Right ventricle myocardium inferior (tissue), 1 donor: Measurements from ENCODE around the gene LAMB4. TPM values are rescaled to one million over a fixed set of nuclear protein-coding genes. Genes with fewer than 3 reads are reported as not detected.

Source experiments
- ATAC-seq: fragments of 200-7000 bp; cut with Tn5 transposase; one replicate; pipeline ENCODE4 v1.9.1; 2020; ENCODE audit warnings: mild to moderate bottlenecking, moderate library complexity
- DNase-seq: peaks from one replicate; pipeline ENCODE4 v3.0.0; 2021; ENCODE audit errors: missing footprints
- intact Hi-C: fragments of 100-400 bp; cut with DNase I; formaldehyde crosslinking; loops from one replicate; pipeline ENCODE4 v1.11.0; 2022
- total RNA-seq: library from RNA; stranded (reverse); fragmentation: NEBNext Ultra II Directional; extraction: Animal tissue kit (Norgen Biotek cat#: 25700); gene quantifications from one replicate; pipeline ENCODE4 v1.2.1, GENCODE V29; 2021
- donor health status: DM: no; HTN: yes; CAD: no; lungs with severe emphysema.

Gene LAMB4
- total RNA-seq, 1 donor from 2014 or later: 0.19 TPM

DNA sequence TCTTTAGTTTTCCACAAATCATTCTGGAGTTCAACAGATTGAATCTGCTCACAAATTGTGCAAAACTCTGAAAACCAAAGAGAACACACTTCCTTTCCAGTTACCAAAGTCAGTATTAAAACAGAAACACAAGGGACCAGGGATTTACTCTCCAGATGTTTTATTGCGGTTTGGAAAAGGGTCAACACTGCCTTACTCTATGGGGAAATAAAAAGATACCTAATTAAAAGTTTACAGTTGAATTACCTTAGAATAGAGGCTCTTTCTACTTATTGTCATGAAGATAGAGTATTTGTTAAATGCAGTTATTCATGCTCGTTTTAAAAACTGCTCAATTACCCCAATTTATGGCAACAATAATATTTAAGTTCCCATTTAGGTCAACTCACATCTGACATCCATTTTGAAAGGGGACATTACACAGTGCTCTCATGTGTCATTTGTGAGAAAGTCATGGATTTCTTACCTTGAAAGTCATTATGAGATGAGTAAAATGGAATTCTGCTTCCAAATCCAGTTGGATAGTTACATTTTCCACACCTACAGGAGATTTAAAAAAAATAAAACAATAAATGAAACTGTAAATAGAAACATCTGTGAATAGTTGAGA, 135.6 kb downstream of the LAMB4 start:
- ATAC-seq (no peak), DNase-seq (no peak)
- intact Hi-C loops: no loop called here

DNA sequence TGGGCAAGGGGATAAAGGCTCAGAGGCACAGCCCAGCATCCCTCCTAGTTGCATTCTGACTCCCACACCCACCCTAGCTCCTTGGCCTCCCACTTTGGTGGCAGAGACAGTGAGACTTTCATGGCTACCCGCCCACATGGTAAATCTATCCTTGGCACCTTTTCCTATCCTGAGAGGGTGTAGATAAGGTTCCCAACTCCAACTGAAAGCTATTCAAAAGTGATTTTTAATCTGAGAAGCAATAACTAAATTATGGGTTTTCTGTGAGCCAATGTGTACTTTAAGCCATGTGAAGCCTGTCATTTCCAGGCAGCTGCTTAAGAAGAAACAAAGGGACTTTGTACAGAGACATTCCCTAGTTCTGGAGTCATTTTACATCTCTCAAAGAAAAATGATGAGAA, 136.3 kb downstream of the LAMB4 start:
- DNase-seq (no peak), ATAC-seq (no peak)
- intact Hi-C loops: no loop called here

DNA sequence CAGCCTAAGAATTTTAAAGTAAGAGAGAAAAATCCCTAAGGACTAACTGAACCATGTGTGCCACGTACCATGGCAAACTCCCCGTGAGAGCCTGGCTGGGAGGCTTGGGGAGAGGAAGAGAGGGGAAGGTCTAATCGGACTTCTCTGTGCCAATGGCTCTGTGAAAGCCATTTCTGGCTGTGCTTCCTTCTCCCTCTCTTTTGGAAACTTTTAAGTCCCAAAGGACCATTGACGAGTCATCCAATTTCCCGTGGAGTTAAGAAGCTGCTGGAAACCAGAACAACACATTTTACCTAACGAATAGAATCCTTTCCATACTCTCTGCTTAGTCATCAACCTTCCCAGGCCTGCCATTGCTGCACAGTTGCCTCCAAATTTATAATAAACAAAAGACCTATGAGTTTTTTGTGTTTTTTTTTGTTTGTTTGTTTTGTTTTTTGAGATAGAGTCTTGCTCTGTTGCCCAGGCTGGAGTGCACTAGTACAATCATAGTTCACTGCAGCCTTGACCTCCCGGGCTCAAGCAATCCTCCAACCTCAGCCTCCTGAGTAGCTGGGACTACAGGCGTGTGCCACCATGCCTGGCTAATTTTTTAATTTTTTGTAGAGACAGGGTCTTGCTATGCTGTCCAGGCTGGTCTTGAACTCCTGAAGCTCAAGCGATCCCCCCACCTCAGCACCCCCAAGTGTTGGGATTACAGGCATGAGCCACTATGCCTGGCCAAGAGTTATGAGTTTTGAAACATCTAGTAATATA, 140.4 kb downstream of the LAMB4 start:
- peak; percentile 79 for ATAC-seq
- intact Hi-C loops: no loop called here
- DNase-seq: peak; percentile 73

DNA sequence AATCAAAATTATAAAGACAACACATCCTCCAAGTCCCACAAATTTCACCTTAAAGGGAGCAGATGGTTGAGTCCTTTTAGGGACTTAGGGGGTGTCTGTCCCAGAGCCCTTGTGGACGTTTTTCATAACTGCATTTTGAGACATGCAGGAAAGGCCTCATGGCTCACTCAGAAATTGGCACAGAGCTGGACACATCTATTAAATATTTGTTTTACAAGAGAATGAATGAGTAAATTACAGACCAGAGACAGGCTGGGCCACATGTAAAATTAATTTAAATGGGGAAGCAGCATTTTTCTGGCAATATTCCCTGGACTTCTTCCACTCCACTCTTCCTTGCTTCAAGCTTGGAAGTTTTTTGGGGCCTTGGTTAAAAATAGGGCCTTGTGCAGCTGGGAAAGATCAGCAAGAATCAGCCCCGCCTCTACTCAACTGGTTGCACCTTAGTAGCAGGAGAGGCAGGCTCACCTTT, 147.2 kb downstream of the LAMB4 start:
- ATAC-seq (peak; percentile 20), DNase-seq (no peak)
- intact Hi-C loops: no loop called here

DNA sequence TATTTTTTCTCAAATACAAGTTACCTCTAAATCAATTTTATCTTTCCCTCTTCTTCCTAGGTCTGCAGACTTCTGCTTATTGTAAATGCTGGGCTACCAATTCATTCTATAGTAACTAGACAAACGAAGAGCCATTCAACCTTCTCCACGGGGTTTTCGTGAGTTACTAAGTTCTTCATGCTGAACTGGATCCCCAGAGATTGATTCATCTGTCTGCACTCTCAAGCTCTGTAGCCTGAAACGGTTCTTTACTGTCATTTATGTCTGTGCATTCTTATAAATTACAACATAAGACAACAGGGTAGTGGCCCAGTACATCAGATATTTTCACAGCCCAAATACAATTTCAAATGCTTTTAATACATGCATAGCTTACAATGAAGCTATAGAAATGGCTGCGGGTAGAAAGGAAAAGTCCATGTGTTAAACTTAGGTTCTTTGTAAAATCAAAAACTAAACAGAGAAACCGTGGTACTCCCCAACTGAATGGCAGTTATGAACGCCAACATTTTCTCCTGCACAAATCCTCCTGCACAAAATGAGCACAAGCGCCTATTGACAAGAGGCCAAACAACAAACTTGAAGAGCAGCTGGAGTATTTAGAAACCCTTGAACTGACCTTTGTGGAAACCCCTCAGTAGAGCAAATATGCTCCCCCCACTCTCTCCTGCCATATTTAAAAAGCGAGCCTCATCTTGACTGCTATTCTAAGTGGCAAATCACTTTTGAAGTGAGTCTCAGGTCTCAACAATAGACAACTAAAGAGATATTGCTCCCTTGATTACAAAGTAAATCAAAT, 147.9 kb downstream of the LAMB4 start:
- DNase-seq (no peak), ATAC-seq (no peak)
- intact Hi-C loops: no loop called here

DNA sequence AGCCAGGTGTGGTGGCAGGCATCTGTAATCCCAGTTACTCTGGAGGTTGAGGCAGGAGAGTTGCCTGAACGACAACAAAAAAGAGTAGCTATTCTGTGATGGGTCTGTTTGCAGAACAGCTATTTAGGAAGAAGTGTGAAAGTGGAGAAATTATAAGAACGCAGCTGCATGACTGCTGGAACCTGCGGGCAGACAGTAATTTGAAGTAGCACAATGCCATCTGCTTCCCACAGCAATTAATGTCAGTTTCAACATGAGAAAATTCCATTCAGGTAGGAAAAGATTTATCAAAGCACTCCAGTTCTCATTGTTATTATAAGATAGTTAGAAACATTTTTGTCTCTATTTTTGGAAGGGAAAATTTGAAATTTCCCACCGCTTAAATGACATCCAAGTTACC, 148.7 kb downstream of the LAMB4 start:
- ATAC-seq: no peak
- DNase-seq: no peak
- intact Hi-C loops: no loop called here

DNA sequence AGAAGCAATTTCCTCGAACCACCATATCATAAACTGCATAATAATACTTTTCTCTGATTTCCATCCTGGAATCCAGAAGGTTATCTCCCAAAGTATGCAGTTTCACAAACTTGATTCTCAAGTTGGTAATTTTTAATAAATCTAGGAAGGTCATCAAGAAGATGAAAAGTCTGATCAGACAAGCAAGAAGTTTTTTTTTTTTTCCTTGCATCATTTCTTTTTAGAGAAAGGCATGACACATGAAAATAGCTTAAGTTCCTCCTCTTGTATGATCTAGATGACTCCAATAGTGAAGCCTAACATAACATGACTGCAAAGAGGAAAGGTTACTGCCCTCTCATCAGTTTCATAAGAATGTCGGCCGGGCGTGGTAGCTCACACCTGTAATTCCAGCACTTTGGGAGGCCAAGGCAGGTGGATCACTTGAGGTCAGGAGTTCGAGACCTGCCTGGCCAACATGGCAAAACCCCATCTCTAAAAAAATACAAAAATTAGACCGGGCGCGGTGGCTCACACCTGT, 149.4 kb downstream of the LAMB4 start:
- DNase-seq (no peak), ATAC-seq (no peak)
- intact Hi-C loops: no loop called here

DNA sequence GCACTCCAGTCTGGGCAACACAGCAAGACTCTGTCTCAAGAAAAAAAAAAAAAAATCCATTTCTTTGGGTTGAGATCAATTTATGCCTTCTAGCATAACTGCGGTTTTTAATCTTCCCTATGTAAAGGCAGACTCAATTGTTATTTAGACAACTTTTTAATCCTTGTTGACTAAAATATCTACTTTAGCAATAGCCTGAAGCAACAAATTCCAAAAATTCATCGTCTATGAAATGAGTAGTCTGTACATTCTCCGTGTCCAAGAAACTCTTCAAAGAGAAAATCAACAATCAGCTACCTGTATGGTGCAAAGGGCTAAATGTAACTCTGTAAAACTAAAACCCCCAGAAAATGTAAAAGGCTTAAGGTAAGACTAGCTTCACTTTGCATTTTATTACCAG, 150.0 kb downstream of the LAMB4 start:
- DNase-seq (no peak), ATAC-seq (no peak)
- intact Hi-C loops: no loop called here

DNA sequence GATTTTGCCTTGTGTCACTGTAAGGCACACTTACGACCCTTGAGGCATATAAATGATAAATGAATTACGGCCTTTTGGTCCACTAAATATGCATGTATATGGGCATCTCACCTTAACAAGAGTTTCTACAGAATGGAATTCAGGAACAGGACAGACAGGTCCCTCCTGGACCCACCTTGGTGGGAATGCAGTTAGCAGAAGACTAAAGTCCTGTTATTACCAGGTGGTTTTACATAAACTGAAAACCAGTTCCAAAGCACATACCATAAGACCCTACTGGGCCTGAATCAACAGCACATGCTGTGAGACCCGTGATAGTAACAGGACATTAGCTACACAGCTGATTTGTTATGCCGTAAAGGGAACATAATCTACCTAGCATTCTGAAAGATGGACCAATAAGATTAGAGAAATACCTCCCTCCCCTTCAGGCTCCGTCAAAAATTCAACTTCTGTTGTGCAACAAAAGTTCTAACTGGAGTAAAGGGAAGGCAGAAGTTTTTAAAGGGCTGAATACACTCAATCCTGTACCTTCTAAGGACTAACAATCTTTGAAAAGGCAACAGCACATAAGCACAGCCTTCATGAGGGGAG, 151.2 kb downstream of the LAMB4 start:
- ATAC-seq (no peak), DNase-seq (no peak)
- intact Hi-C loops: no loop called here

DNA sequence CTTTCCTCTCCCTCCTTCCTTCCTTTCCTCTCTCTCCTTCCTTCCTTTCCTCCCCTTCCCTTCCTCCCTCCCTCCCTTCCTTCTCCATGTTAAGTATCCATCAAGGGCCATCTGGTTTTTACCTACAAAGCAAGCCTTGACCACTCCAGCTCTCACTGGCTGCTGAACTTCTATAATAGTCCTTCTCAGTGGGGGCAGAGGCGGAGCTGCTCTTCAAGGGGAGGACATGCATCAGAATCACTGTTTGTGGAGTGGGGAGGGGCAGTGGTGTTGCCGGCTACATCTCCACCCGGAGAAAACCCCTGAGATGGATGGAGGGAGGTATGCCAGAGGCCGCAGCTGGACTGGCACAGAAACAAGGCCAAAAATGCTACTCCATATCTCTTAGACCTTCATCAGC, 153.1 kb downstream of the LAMB4 start:
- intact Hi-C loops: no loop called here
- ATAC-seq (no peak), DNase-seq (no peak)

DNA sequence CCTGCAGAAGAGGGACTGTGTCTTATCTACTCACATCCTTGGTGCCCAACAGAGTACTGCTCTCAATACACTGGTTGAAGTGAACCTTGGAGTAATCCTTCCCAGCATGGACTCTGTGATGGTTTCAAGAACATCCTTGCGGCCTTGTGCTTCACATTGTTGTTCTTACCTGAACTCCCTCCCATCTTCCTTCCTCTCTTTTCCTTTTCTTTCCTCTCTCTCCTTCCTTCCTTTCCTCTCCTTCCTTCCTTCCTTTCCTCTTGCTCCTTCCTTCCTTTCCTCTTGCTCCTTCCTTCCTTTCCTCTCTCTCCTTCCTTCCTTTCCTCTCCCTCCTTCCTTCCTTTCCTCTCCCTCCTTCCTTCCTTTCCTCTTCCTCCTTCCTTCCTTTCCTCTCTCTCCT, 153.5 kb downstream of the LAMB4 start:
- DNase-seq (no peak), ATAC-seq (no peak)
- intact Hi-C loops: no loop called here

DNA sequence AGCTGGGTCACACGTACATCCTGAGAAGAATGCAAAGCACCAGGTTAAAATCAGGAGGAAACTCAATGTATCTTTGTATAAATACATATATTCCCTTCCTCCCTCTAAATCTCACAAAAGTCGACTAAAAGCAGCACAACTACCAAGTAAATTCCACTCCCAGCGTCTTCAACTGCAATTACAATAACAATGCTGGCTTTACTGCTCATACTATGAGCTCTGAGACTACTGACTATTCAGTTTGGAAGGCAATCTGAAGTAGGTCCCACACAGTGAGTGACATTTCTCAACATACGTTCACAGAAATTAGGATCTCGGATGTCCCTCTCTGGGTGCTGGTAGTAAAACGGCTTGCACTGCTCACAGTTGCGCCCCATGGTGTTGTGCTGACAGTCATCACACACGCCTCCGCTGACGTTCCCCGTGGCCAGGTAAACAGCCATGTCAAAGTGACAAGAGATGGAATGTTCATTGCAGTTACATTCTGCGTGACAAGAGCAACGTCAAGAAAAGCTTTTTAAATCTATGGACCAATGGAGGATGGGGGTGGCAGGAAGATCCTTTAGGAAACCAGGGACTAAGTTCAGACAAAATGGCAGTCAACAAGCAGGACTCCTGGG, 154.7 kb downstream of the LAMB4 start:
- intact Hi-C loops: no loop called here
- DNase-seq: no peak

DNA sequence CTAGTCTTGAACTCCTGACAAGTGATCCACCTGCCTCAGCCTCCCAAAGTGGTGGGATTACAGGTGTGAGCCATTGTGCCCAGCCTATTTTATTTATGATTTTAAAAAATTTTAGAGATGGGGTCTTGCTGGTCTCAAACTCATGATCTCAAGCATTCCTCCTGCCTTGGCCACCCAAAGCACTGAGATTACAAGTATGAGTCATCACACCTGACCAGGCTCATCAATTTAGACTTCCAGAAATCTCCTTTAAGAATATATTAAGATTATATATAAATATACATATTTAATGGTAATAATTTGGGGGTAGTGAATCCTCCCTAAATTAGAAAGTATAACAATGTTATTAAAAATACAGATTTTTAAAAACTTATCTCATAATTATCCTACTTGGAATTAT, 156.3 kb downstream of the LAMB4 start:
- DNase-seq: no peak
- no peak for ATAC-seq
- intact Hi-C loops: no loop called here

More for the DNA sequence above, 154.7 kb downstream of the LAMB4 start:
- ATAC-seq: no peak

Other genes with a start within 250 kb of the LAMB4 start
- gene DLD, start 239.2 kb downstream of the LAMB4 start, total RNA-seq: 288 TPM
- 83.2 TPM for gene LAMB1, start 127.2 kb downstream of the LAMB4 start, total RNA-seq